Measurements from ENCODE around the gene CCT8.
"Not testable (repeated sequence)": the region's sequence is repeated elsewhere in the genome, so short reads cannot be mapped to it uniquely, and the experiment has no call there.

Gene CCT8

GRCh38 chr21:29024474-29025327, 48.7 kb downstream of the CCT8 start, which contains the start of gene USP16:
USP16 (plus strand) TSS chr21:29024668; CDS start chr21:29027914, 3,246 bp downstream.
- H3K27ac ChIP-seq (ENCODE audit: low read depth in 2 of 2, low read length in 2 of 2): peak within 1 kb of the TSS; percentile 99 to 100
- H3K27me3 ChIP-seq (ENCODE audit: control insufficient read depth in 2 of 2, insufficient read depth in 2 of 2, low read length in 2 of 2): no peaks in the 10 kb centered on the region
- H3K4me1 ChIP-seq (ENCODE audit: control insufficient read depth in 2 of 2, insufficient read depth in 2 of 2, low read length in 2 of 2): peaks cover 6 to 10% of the 10 kb centered on the region in 2 donors
- peak within 1 kb of the TSS; percentile 99 for H3K4me3 ChIP-seq (ENCODE audit: low read length in 2 of 2)
- H3K9me3 ChIP-seq (ENCODE audit: control insufficient read depth in 2 of 2, low read length in 2 of 2): no peaks in the 10 kb centered on the region
- peaks cover 0 to 5% of the 10 kb centered on the region in 2 donors for H3K36me3 ChIP-seq (ENCODE audit: control insufficient read depth in 2 of 2, insufficient read depth in 2 of 2, low read length in 2 of 2)
- H3K9ac ChIP-seq (ENCODE audit: low read depth in 1 of 2, low read length in 2 of 2): peak within 1 kb of the TSS; percentile 89 to 100

GRCh38 chr21:29022166-29022565, 51.3 kb downstream of the CCT8 start:
- no peaks in the 10 kb centered on the region for H3K27me3 ChIP-seq (ENCODE audit: control insufficient read depth in 2 of 2, insufficient read depth in 2 of 2, low read length in 2 of 2)
- no peaks in the 10 kb centered on the region for H3K9me3 ChIP-seq (ENCODE audit: control insufficient read depth in 2 of 2, low read length in 2 of 2)
- no peaks in the 10 kb centered on the region for H3K36me3 ChIP-seq (ENCODE audit: control insufficient read depth in 2 of 2, insufficient read depth in 2 of 2, low read length in 2 of 2)
- H3K9ac ChIP-seq (ENCODE audit: low read depth in 1 of 2, low read length in 2 of 2): no peak overlapping the region
- H3K4me3 ChIP-seq (ENCODE audit: low read length in 2 of 2): no peak overlapping the region
- H3K27ac ChIP-seq (ENCODE audit: low read depth in 2 of 2, low read length in 2 of 2): no peak overlapping the region
- H3K4me1 ChIP-seq (ENCODE audit: control insufficient read depth in 2 of 2, insufficient read depth in 2 of 2, low read length in 2 of 2): peaks cover 11 to 20% of the 10 kb centered on the region in 2 donors

- Histone ChIP-seq H3K27me3 (ENCODE audit: control insufficient read depth in 2 of 2, insufficient read depth in 2 of 2, low read length in 2 of 2) (no peaks in the 10 kb centered on the region), H3K4me1 (ENCODE audit: control insufficient read depth in 2 of 2, insufficient read depth in 2 of 2, low read length in 2 of 2) (peaks cover 7 to 11% of the 10 kb centered on the region in 2 donors), H3K4me3 (ENCODE audit: low read length in 2 of 2) (peak overlapping the region; percentile 74 to 96), H3K36me3 (ENCODE audit: control insufficient read depth in 2 of 2, insufficient read depth in 2 of 2, low read length in 2 of 2) (no peaks in the 10 kb centered on the region), H3K9me3 (ENCODE audit: control insufficient read depth in 2 of 2, low read length in 2 of 2) (no peaks in the 10 kb centered on the region), H3K9ac (ENCODE audit: low read depth in 1 of 2, low read length in 2 of 2) (peak overlapping the region; percentile 80 to 84), H3K27ac (ENCODE audit: low read depth in 2 of 2, low read length in 2 of 2) (peak overlapping the region in 1 of 2 donors; percentile 80)
Measured at GRCh38 chr21:29018540-29018939, 54.9 kb downstream of the CCT8 start.

GRCh38 chr21:29017639-29018237, 55.7 kb downstream of the CCT8 start:
- H3K9me3 ChIP-seq (ENCODE audit: control insufficient read depth in 2 of 2, low read length in 2 of 2): no peaks in the 10 kb centered on the region
- H3K27ac ChIP-seq (ENCODE audit: low read depth in 2 of 2, low read length in 2 of 2): no peak overlapping the region
- peaks cover 7 to 11% of the 10 kb centered on the region in 2 donors for H3K4me1 ChIP-seq (ENCODE audit: control insufficient read depth in 2 of 2, insufficient read depth in 2 of 2, low read length in 2 of 2)
- H3K36me3 ChIP-seq (ENCODE audit: control insufficient read depth in 2 of 2, insufficient read depth in 2 of 2, low read length in 2 of 2): no peaks in the 10 kb centered on the region
- no peaks in the 10 kb centered on the region for H3K27me3 ChIP-seq (ENCODE audit: control insufficient read depth in 2 of 2, insufficient read depth in 2 of 2, low read length in 2 of 2)
- H3K4me3 ChIP-seq (ENCODE audit: low read length in 2 of 2): peak overlapping the region; percentile 74 to 96
- H3K9ac ChIP-seq (ENCODE audit: low read depth in 1 of 2, low read length in 2 of 2): peak overlapping the region in 1 of 2 donors; percentile 18

- H3K36me3 ChIP-seq (ENCODE audit: control insufficient read depth in 2 of 2, insufficient read depth in 2 of 2, low read length in 2 of 2); H3K4me1 ChIP-seq (ENCODE audit: control insufficient read depth in 2 of 2, insufficient read depth in 2 of 2, low read length in 2 of 2); H3K27me3 ChIP-seq (ENCODE audit: control insufficient read depth in 2 of 2, insufficient read depth in 2 of 2, low read length in 2 of 2); H3K9me3 ChIP-seq (ENCODE audit: control insufficient read depth in 2 of 2, low read length in 2 of 2); H3K4me3 ChIP-seq (ENCODE audit: low read length in 2 of 2); H3K27ac ChIP-seq (ENCODE audit: low read depth in 2 of 2, low read length in 2 of 2); H3K9ac ChIP-seq (ENCODE audit: low read depth in 1 of 2, low read length in 2 of 2): not testable (repeated sequence)
Measured at GRCh38 chr21:29011236-29011635, 62.2 kb downstream of the CCT8 start.

GRCh38 chr21:29008367-29008766, 65.1 kb downstream of the CCT8 start:
- no peak overlapping the region for H3K4me3 ChIP-seq (ENCODE audit: low read length in 2 of 2)

GRCh38 chr21:29007810-29008209, 65.6 kb downstream of the CCT8 start:
- no peak overlapping the region for H3K9ac ChIP-seq (ENCODE audit: low read depth in 1 of 2, low read length in 2 of 2)
- H3K27ac ChIP-seq (ENCODE audit: low read depth in 2 of 2, low read length in 2 of 2): no peak overlapping the region

More at GRCh38 chr21:29008367-29008766, 65.1 kb downstream of the CCT8 start:
- H3K27ac ChIP-seq (ENCODE audit: low read depth in 2 of 2, low read length in 2 of 2): no peak overlapping the region
- H3K4me1 ChIP-seq (ENCODE audit: control insufficient read depth in 2 of 2, insufficient read depth in 2 of 2, low read length in 2 of 2): peaks cover 0 to 2% of the 10 kb centered on the region in 2 donors
- H3K9ac ChIP-seq (ENCODE audit: low read depth in 1 of 2, low read length in 2 of 2): no peak overlapping the region
- H3K9me3 ChIP-seq (ENCODE audit: control insufficient read depth in 2 of 2, low read length in 2 of 2): no peaks in the 10 kb centered on the region
- H3K36me3 ChIP-seq (ENCODE audit: control insufficient read depth in 2 of 2, insufficient read depth in 2 of 2, low read length in 2 of 2): peaks cover 8 to 9% of the 10 kb centered on the region in 2 donors
- no peaks in the 10 kb centered on the region for H3K27me3 ChIP-seq (ENCODE audit: control insufficient read depth in 2 of 2, insufficient read depth in 2 of 2, low read length in 2 of 2)

GRCh38 chr21:29007135-29007534, 66.3 kb downstream of the CCT8 start:
- Histone ChIP-seq H3K4me1 (ENCODE audit: control insufficient read depth in 2 of 2, insufficient read depth in 2 of 2, low read length in 2 of 2) (peaks cover 2 to 5% of the 10 kb centered on the region in 2 donors), H3K27ac (ENCODE audit: low read depth in 2 of 2, low read length in 2 of 2) (no peak overlapping the region), H3K9ac (ENCODE audit: low read depth in 1 of 2, low read length in 2 of 2) (no peak overlapping the region), H3K4me3 (ENCODE audit: low read length in 2 of 2) (no peak overlapping the region), H3K9me3 (ENCODE audit: control insufficient read depth in 2 of 2, low read length in 2 of 2) (no peaks in the 10 kb centered on the region), H3K36me3 (ENCODE audit: control insufficient read depth in 2 of 2, insufficient read depth in 2 of 2, low read length in 2 of 2) (peaks cover 8 to 9% of the 10 kb centered on the region in 2 donors), H3K27me3 (ENCODE audit: control insufficient read depth in 2 of 2, insufficient read depth in 2 of 2, low read length in 2 of 2) (no peaks in the 10 kb centered on the region)

More at GRCh38 chr21:29007810-29008209, 65.6 kb downstream of the CCT8 start:
- Histone ChIP-seq H3K27me3 (ENCODE audit: control insufficient read depth in 2 of 2, insufficient read depth in 2 of 2, low read length in 2 of 2) (no peaks in the 10 kb centered on the region), H3K4me3 (ENCODE audit: low read length in 2 of 2) (no peak overlapping the region), H3K4me1 (ENCODE audit: control insufficient read depth in 2 of 2, insufficient read depth in 2 of 2, low read length in 2 of 2) (peaks cover 0 to 2% of the 10 kb centered on the region in 2 donors), H3K9me3 (ENCODE audit: control insufficient read depth in 2 of 2, low read length in 2 of 2) (no peaks in the 10 kb centered on the region), H3K36me3 (ENCODE audit: control insufficient read depth in 2 of 2, insufficient read depth in 2 of 2, low read length in 2 of 2) (peaks cover 8 to 9% of the 10 kb centered on the region in 2 donors)

Data from mucosa of rectum (tissue), 2 donors.